ENCODE data around the gene CHL1.

CHL1 gene

DNA sequence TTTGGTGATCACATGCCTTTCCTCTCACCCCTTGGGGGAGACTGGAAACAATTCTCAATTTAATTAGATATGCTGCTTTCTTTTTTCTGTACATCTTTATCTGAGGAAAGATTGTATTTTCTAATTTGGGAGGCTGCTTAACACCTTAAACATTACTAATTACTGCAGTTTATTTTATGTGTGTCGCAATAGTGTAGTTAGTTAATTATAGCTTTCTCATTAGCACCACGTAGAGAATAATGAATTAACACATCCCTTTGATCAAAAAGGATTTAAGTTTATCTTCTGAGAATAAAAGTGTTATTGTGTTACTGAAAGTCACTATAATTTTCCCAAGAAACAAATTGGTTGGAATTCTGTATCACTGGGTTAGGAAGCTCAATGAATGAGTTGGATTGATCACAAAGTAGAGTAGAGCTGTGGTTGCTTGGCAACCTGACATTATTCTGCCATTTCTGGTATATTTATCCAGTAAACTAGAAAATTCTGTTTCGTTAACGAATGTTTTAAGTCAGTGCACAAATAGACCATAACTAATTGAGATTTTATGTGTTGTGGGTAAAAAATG lies 4.3 kb downstream of the CHL1 start:
- Mint-ChIP-seq H3K9me3 (no peaks in the 10 kb centered on the region), H3K4me3 (no peak overlapping the region), H3K27me3 (peaks cover 7% of the 10 kb centered on the region), H3K36me3 (no peaks in the 10 kb centered on the region), H3K27ac (no peak overlapping the region), H3K4me1 (peaks cover 7% of the 10 kb centered on the region)
- ATAC-seq = no peak

DNA sequence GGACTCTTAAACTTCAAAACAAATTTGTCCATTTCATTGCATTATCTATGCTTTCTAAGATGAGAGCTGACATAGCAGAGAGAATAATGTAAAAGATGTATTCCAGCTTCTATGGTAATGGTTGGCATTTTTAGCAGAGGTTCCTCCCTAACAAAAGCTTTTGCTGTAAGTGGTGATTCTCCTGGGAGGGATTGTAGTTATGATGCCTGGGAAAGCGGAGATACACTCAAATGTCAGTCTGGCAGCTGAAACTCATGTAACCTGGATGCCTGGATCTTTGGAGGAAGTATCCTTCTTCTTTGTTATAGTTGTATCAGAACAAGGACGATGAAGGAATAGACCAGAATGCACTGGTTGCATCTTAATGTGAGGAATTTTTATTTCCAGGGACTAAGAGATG lies 7.5 kb downstream of the CHL1 start:
- H3K4me3 Mint-ChIP-seq = no peak overlapping the region
- H3K4me1 Mint-ChIP-seq = no peaks in the 10 kb centered on the region
- no peaks in the 10 kb centered on the region for H3K36me3 Mint-ChIP-seq
- no peaks in the 10 kb centered on the region for H3K9me3 Mint-ChIP-seq
- no peaks in the 10 kb centered on the region for H3K27me3 Mint-ChIP-seq
- no peak for ATAC-seq
- H3K27ac Mint-ChIP-seq = no peak overlapping the region

DNA sequence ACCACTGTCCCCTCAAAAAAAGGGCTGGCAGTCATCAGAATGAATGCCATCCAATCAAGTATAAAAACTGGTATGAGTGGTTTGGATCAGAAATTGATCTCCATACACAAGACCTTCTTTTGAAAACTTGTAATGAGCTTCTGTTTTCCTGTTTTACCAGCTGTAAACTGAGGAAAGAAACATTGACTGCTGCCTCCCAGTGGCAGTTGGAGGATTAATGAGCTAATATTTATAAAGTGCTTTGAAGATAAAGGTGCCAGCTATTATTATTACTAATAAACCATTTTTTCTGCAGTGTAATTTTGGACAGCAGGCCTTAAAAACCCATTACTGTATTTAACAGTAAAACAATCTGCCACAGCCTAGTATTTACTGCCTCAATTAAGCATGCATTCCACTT lies 11.4 kb downstream of the CHL1 start:
- H3K4me3 Mint-ChIP-seq = no peak overlapping the region
- no peak overlapping the region for H3K27ac Mint-ChIP-seq
- H3K4me1 Mint-ChIP-seq = peaks cover 16% of the 10 kb centered on the region
- no peaks in the 10 kb centered on the region for H3K27me3 Mint-ChIP-seq
- H3K36me3 Mint-ChIP-seq = no peaks in the 10 kb centered on the region
- ATAC-seq = no peak
- no peaks in the 10 kb centered on the region for H3K9me3 Mint-ChIP-seq

DNA sequence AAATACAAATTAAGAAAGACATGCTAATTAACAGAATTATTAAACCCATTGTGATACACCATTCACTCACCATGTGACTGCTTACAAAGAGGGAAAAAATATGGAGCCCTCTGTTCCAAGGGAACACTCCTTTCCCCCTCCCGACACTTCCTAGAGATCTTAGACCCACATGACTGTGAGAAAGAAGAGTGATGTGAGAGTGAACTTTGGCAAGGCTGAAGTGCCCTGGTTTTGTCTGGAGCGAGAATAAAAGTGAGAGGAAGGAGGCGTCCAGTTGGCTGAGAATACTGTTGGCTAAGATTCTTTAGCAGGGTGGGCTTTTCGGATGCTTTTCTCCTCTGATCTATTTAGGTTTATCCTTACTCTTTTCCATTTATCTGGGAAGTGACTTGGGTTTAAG lies 14.1 kb downstream of the CHL1 start:
- Mint-ChIP-seq H3K9me3 (no peaks in the 10 kb centered on the region), H3K27me3 (no peaks in the 10 kb centered on the region), H3K27ac (no peak overlapping the region), H3K4me1 (peaks cover 17% of the 10 kb centered on the region), H3K4me3 (no peak overlapping the region), H3K36me3 (no peaks in the 10 kb centered on the region)
- ATAC-seq = no peak

DNA sequence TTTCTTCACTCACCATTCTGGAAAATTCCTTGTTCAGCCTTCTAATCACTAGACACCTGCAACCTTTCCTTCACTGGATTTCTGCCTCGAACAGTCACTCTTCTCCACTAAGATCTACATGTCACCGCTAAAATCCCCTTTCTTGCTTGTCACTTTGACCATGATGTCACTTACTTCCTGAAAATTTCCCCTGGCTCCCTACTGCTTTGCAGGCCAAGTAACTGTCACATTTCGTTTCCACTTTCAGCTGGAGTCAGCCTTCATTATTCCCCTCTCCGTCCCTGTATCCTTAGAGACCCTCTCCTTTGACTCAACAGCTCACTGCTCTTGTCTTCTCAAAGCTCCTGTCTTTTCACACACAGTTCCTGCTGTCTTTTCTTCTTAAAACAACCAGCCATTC lies 15.9 kb downstream of the CHL1 start:
- peak; percentile 76 for ATAC-seq
- peak overlapping the region; percentile 27 for H3K4me3 Mint-ChIP-seq
- H3K27me3 Mint-ChIP-seq = no peaks in the 10 kb centered on the region
- peaks cover 21% of the 10 kb centered on the region for H3K4me1 Mint-ChIP-seq
- no peaks in the 10 kb centered on the region for H3K9me3 Mint-ChIP-seq
- H3K36me3 Mint-ChIP-seq = no peaks in the 10 kb centered on the region
- peak overlapping the region; percentile 81 for H3K27ac Mint-ChIP-seq

DNA sequence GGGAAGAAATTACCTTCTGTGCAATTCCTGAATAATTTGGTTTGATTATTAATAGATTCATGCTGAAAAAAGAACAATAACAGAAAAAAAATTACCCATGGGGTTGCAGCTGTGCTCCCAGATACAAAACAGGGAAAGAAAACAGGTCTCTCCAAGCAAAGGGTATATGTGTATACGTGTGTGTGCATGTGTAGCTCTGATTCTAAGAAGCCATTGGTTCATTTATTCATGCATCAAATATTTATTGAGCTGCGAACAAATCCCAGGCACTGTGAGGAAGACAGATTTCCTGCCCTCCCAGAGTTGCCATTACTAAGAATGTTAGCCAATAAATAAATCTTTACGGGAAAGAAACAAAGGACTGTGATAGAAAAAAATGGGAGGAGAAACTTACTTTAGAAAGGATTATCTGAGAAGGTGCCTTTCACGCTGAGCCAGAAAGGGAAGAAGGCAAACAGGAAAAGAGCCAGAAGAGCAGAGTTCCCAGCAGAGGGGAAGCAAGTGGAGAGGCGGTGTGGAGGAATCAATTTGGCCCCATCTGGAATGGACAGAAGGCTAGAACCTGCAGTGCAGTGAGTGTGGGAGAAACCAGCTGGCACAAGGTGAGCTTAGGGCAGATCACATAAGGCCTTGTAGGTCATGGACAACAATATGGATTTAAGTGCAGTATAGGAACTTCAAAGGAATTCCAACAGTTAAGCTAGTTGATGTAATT lies 20.7 kb downstream of the CHL1 start:
- Mint-ChIP-seq H3K4me3 (no peak overlapping the region), H3K9me3 (peaks cover 3% of the 10 kb centered on the region)

DNA sequence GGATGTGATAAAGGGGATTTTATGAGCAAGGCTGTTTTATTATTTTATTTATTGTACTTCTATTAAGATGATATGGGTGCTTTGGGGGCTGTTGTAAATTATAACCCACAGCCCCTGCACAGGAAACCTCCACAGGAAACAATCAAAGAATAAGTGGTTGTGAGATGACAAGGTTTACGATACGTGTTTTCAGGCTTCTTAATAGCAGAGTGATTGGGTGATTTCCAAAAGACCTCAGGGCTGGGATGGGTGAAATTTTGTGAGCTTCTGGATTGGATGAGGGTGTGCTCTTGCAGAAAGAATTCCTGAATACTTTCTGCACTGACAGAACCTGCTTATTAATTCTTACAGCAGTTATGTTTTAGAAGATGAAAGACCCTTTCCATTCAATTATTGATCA lies 21.4 kb downstream of the CHL1 start:
- no peak for ATAC-seq
- peaks cover 4% of the 10 kb centered on the region for H3K36me3 Mint-ChIP-seq
- no peaks in the 10 kb centered on the region for H3K27me3 Mint-ChIP-seq
- H3K27ac Mint-ChIP-seq = no peak overlapping the region
- H3K9me3 Mint-ChIP-seq = peaks cover 5% of the 10 kb centered on the region
- H3K4me3 Mint-ChIP-seq = no peak overlapping the region
- H3K4me1 Mint-ChIP-seq = peaks cover 30% of the 10 kb centered on the region

More for the DNA sequence above, 20.7 kb downstream of the CHL1 start:
- no peak for ATAC-seq
- Mint-ChIP-seq H3K27me3 (no peaks in the 10 kb centered on the region), H3K36me3 (peaks cover 4% of the 10 kb centered on the region), H3K4me1 (peaks cover 37% of the 10 kb centered on the region), H3K27ac (peak overlapping the region; percentile 32)

DNA sequence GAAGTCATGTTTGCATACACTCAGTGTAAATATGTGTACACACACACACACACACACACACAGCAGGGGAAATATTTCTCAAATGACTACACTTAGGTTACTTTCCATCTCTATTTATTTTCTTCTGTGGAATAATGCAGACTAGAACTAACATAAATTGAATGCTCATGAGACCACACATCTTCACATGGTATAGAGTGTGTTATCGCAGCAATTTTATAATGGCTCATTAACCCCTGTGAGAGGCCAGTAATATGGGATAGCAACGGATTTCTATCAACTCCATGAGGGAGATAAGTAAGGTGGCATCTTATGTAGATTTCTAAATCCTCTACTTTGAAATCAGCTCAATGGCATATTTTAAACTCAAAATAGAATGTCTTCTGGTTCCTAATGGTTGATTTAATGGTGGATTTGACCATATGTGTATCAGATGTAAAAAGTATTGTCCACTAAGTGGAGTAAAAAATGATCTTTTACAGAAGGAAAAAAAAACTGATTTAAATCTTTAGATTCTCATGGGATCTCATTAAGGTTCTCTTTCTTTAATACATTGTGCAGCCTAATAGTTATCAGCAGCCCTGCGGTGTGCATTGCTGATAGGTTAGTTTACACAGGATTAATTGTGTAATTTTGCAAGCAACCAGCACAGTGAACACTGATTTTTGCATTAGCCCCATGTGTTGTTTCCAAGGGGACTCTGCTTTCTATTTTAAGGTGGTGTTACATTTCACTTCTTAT lies 32.0 kb downstream of the CHL1 start:
- Mint-ChIP-seq H3K4me3 (no peak overlapping the region), H3K27ac (no peak overlapping the region), H3K27me3 (no peaks in the 10 kb centered on the region), H3K9me3 (no peaks in the 10 kb centered on the region), H3K36me3 (peaks cover 2% of the 10 kb centered on the region), H3K4me1 (no peaks in the 10 kb centered on the region)
- ATAC-seq = no peak

DNA sequence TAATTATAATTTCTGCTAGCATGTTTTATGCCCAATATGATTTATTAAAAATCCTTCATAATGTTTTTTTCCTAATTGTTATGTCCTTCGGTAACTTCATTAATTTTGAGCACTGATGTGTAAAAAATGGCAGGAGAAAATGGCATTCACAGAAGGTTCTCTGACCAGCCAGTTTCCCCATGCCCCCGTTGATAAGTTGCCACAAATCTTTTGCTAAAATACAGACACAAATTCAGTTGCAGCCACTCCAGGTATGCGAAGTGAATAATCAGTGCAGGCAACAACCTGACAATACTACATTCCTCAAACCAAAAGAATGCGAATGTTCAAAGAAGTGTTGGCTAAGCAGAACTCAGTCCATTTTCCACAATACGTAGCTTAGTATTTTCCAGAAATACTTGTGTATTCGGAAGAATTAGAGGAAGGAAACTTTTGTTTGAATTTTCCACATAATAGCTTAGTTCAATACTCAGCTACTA lies 32.7 kb downstream of the CHL1 start:
- H3K27ac Mint-ChIP-seq = no peak overlapping the region
- H3K27me3 Mint-ChIP-seq = no peaks in the 10 kb centered on the region
- no peaks in the 10 kb centered on the region for H3K9me3 Mint-ChIP-seq
- no peaks in the 10 kb centered on the region for H3K36me3 Mint-ChIP-seq
- no peak for ATAC-seq
- no peaks in the 10 kb centered on the region for H3K4me1 Mint-ChIP-seq
- no peak overlapping the region for H3K4me3 Mint-ChIP-seq

DNA sequence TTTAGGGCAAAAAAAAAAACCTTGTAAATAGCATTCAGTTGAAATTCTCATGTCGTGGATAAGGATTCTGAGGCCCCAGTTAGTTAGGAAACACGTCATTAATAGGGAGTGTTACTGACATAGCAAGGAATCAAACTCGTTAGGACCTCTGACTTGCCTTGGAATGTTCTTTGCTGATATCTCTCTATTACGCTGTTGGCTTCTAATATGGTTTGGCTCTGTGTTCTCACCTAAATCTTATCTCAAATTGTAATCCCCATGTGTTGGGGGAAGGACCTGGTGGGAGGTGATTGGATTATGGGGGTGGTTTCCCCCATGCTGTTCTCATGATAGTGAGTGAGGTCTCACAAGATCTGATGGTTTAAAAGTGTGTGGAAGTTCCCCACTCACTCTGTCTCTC lies 40.3 kb downstream of the CHL1 start:
- Mint-ChIP-seq H3K9me3 (no peaks in the 10 kb centered on the region), H3K27me3 (no peaks in the 10 kb centered on the region), H3K4me1 (no peaks in the 10 kb centered on the region), H3K36me3 (no peaks in the 10 kb centered on the region), H3K4me3 (no peak overlapping the region), H3K27ac (no peak overlapping the region)
- no peak for ATAC-seq

DNA sequence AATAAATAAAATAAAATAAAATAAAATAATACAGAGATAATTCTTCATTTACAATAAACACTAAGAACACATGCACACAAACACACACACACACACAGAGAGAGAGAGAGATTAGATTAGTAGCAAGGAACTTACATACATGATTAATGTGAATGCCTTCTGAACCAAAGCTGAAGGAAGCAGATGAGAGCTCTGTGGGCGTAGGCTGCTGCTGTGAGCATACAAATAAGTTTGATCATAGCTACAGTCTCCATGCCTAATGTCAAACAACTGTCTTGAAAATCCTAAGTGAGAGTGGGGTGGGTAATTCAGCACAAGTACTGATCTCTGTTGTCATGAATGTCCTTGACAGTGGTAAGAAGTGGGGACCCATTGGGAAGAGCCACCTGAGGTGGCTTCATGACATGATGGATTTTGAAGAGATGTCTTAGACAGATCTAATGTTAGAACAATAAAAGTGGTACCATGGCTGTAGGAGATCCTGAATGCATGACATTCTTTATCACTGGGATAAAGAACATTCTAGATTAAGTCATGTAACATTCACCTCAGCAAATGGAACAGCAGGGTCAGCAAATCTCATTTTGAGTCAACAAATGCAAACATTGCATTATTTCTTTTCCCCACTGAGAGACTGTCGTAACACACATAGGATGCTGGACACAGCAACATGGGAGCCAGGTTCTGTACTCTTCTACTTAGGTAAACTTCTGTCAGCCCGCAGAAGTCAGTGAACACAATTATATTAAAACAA lies 46.2 kb downstream of the CHL1 start:
- Mint-ChIP-seq H3K27ac (no peak overlapping the region), H3K4me3 (no peak overlapping the region), H3K4me1 (no peaks in the 10 kb centered on the region), H3K27me3 (no peaks in the 10 kb centered on the region), H3K9me3 (peaks cover 5% of the 10 kb centered on the region), H3K36me3 (no peaks in the 10 kb centered on the region)
- ATAC-seq = no peak

DNA sequence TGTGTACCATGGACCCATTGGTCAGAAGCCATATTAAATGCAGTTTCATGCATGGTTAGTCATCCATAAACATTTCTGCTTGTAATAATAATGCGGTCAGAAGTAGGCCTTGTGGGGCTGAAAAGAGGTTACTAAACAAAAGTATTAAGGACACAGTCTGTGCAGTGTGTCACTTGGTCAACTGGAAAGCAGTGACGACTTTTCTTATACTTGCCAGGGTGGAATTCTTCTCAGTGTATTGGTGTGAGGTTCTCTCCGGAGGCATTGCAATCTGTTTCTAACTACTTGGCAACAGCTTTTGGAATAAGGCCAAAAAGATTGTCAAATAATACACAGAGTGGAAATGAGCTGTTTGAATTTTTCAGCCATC lies 46.8 kb downstream of the CHL1 start:
- Mint-ChIP-seq H3K9me3 (peaks cover 5% of the 10 kb centered on the region), H3K36me3 (no peaks in the 10 kb centered on the region), H3K27ac (no peak overlapping the region), H3K27me3 (no peaks in the 10 kb centered on the region), H3K4me3 (no peak overlapping the region), H3K4me1 (no peaks in the 10 kb centered on the region)
- ATAC-seq = no peak

DNA sequence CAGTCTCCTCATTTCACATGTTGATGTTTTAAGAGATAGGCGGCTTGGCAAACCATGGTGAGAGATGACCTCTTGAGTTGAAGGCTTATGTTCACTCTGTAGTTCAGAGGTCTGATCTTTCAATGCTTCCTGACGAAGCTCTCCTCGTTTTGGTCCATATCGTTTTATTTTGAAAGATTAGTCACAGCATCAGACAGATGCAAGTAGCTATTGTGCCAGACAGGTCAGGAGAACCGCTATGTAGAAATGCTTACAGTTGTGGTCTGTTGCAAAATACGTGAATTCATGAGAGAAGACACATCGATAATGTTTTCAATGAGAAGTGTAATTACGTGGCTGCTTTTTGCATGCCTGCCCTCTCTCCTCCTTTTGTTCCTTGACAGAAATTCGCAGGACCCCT lies 47.5 kb downstream of the CHL1 start:
- Mint-ChIP-seq H3K4me3 (no peak overlapping the region), H3K36me3 (no peaks in the 10 kb centered on the region), H3K4me1 (peaks cover 3% of the 10 kb centered on the region), H3K27ac (no peak overlapping the region), H3K9me3 (peaks cover 5% of the 10 kb centered on the region), H3K27me3 (no peaks in the 10 kb centered on the region)
- ATAC-seq = no peak

DNA sequence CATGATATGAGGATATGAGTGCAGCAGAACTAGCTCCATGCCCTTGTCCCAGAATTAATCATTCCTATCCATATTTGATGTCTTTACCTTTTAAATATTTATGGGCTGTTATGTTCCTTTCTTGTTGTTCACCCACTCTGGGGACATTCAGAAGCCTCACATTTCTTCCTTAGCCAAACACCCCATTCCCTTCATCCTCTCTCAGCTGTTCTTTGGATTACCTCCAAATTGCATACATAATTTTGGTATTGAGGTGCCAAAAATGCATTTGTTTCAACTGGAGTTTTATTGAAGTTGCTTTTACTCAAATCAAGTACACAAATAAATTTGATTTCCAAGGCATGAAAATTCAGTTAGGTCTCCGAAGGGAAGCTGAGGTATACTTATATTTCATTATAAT lies 51.4 kb downstream of the CHL1 start:
- H3K4me3 Mint-ChIP-seq = no peak overlapping the region
- peaks cover 23% of the 10 kb centered on the region for H3K4me1 Mint-ChIP-seq
- H3K27me3 Mint-ChIP-seq = no peaks in the 10 kb centered on the region
- no peak for ATAC-seq
- H3K36me3 Mint-ChIP-seq = no peaks in the 10 kb centered on the region
- no peak overlapping the region for H3K27ac Mint-ChIP-seq
- H3K9me3 Mint-ChIP-seq = no peaks in the 10 kb centered on the region

DNA sequence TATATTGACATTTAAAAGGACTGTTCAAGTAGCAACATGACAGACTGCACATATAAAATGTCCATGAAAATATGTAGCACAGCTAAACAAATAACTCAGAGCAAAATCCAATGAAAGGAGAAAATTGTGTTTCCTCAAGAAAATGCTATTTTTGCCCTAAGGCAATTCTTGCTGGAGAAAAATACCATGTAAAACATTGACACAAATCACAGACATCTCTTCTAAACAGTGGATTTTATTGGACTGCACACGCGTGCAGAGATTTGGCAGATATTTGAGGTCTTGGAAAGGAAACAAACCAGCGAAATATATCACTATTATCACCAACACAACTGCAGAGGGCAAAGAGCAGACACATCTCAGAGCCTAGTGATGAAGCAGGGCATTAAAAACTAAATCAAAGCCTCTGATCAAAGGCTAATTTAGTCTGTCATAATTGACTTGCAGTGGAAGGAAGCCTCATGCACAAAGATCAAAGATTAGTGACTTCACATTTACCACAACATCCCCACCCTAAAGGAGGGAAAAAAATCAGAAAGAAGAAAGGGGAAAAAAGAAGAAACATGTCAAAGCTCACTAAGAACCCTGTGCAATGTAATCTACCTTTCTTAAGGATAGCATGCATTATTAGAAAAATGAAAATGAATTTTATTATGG lies 52.4 kb downstream of the CHL1 start:
- H3K4me1 Mint-ChIP-seq = peaks cover 23% of the 10 kb centered on the region
- no peaks in the 10 kb centered on the region for H3K36me3 Mint-ChIP-seq
- H3K4me3 Mint-ChIP-seq = no peak overlapping the region
- no peaks in the 10 kb centered on the region for H3K27me3 Mint-ChIP-seq
- H3K27ac Mint-ChIP-seq = no peak overlapping the region
- no peaks in the 10 kb centered on the region for H3K9me3 Mint-ChIP-seq
- ATAC-seq = no peak

Measured in stimulated activated memory B cell treated with anti-CD40 and anti-IgM and Interleukin-4, amounts not matched to agents 10 μg/mL and 1 μg/mL and 100 μg/mL, for 72 hours (primary cell).